Measurements from ENCODE around the gene CTSC.

CTSC gene

GRCh38 chr11:88337181-88337986 is at the start of gene CTSC:
TSS of gene CTSC (minus strand) at chr11:88337736. CDS start at chr11:88337672, 64 bp downstream.
- Mint-ChIP-seq H3K36me3 (ENCODE audit: low read depth) (peaks cover 44% of the 10 kb centered on the region), H3K9me3 (no peaks in the 10 kb centered on the region), H3K4me3 (peak within 1 kb of the TSS; percentile 96), H3K4me1 (ENCODE audit: low read depth) (peaks cover 61% of the 10 kb centered on the region), H3K27ac (peak within 1 kb of the TSS; percentile 97), H3K27me3 (no peaks in the 10 kb centered on the region)
- peak; percentile 93 for DNase-seq

DNA sequence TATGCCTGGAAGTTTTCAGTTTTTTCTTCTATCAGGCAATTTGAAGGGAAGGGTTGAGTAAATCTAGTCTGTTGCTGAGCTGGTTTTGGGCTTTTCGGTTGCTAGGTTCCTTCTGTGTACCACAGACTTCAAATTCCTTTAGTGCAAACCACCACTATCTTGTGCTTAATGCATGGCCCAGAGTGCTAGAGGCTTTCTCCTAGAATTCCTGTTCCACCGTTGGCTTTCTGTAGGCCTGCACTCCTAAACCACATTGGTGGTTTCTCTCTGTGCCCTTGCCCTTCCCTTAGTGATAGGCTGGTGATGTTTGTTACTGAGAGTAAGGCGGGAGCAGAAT is 47.1 kb upstream of the CTSC start:
- Mint-ChIP-seq H3K27me3 (no peaks in the 10 kb centered on the region), H3K36me3 (ENCODE audit: low read depth) (no peaks in the 10 kb centered on the region), H3K9me3 (no peaks in the 10 kb centered on the region), H3K4me3 (no peak overlapping the region), H3K4me1 (ENCODE audit: low read depth) (peaks cover 15% of the 10 kb centered on the region), H3K27ac (no peak overlapping the region)
- no peak for DNase-seq

- no peak for DNase-seq
- no peaks in the 10 kb centered on the region for H3K9me3 Mint-ChIP-seq
- H3K27me3 Mint-ChIP-seq: no peaks in the 10 kb centered on the region
- H3K4me3 Mint-ChIP-seq: no peak overlapping the region
- no peak overlapping the region for H3K27ac Mint-ChIP-seq
- H3K4me1 Mint-ChIP-seq (ENCODE audit: low read depth): peaks cover 15% of the 10 kb centered on the region
- H3K36me3 Mint-ChIP-seq (ENCODE audit: low read depth): no peaks in the 10 kb centered on the region
Observed at GRCh38 chr11:88384004-88384668, 46.6 kb upstream of the CTSC start.

DNA sequence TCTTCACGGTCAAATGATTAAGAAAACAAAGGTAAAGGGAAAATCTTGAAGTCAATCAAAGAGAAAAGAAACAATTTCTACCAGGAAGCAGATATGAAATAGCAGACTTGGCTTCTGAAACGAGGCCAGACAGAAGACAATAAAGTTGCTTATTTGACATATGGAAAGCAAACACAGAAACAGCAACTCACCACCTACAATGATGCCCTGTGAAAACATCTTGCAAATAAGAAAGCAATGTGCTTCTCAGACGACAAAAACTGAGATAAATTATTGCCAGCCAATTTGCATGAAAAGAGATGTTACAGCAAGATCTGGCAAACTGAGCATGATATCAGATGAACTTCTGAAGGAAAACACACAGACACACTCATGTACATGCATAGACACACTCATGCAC is 45.9 kb upstream of the CTSC start:
- no peak overlapping the region for H3K4me3 Mint-ChIP-seq
- no peaks in the 10 kb centered on the region for H3K9me3 Mint-ChIP-seq
- H3K4me1 Mint-ChIP-seq (ENCODE audit: low read depth): peaks cover 15% of the 10 kb centered on the region
- H3K27me3 Mint-ChIP-seq: no peaks in the 10 kb centered on the region
- no peaks in the 10 kb centered on the region for H3K36me3 Mint-ChIP-seq (ENCODE audit: low read depth)
- no peak for DNase-seq
- H3K27ac Mint-ChIP-seq: no peak overlapping the region

DNA sequence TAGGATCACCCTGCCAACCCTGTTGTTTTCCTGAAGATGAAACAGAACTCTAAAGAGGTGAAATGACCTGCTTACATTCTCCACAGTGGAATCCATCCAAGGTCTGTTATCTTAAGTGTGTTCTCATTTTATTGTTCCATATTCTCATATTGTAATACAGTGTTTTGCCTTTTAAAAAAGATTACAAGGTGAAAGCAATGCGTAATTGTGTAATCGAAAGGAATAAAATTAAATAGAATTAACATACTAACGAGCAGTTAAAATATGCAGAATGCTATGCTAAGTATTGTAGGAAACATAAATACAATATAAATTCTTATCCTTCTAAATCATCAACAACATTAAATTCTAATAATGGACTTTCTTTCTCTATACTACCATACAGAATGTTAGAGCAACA is 41.6 kb upstream of the CTSC start:
- Mint-ChIP-seq H3K36me3 (ENCODE audit: low read depth) (no peaks in the 10 kb centered on the region), H3K4me1 (ENCODE audit: low read depth) (peaks cover 7% of the 10 kb centered on the region), H3K4me3 (no peak overlapping the region), H3K27ac (no peak overlapping the region), H3K9me3 (no peaks in the 10 kb centered on the region), H3K27me3 (no peaks in the 10 kb centered on the region)
- no peak for DNase-seq

- Mint-ChIP-seq H3K27ac (no peak overlapping the region), H3K9me3 (no peaks in the 10 kb centered on the region), H3K36me3 (ENCODE audit: low read depth) (peaks cover 2% of the 10 kb centered on the region), H3K27me3 (no peaks in the 10 kb centered on the region), H3K4me1 (ENCODE audit: low read depth) (peaks cover 5% of the 10 kb centered on the region), H3K4me3 (no peak overlapping the region)
- DNase-seq: no peak
Observed at GRCh38 chr11:88378422-88379066, 41.0 kb upstream of the CTSC start.

GRCh38 chr11:88377646-88378045 is 40.1 kb upstream of the CTSC start:
- Mint-ChIP-seq H3K27me3 (no peaks in the 10 kb centered on the region), H3K9me3 (no peaks in the 10 kb centered on the region), H3K4me3 (no peak overlapping the region), H3K36me3 (ENCODE audit: low read depth) (peaks cover 2% of the 10 kb centered on the region), H3K4me1 (ENCODE audit: low read depth) (peaks cover 2% of the 10 kb centered on the region), H3K27ac (no peak overlapping the region)
- DNase-seq: no peak

- Mint-ChIP-seq H3K4me3 (no peak overlapping the region), H3K9me3 (no peaks in the 10 kb centered on the region), H3K4me1 (ENCODE audit: low read depth) (peaks cover 2% of the 10 kb centered on the region), H3K36me3 (ENCODE audit: low read depth) (peaks cover 2% of the 10 kb centered on the region), H3K27me3 (no peaks in the 10 kb centered on the region), H3K27ac (no peak overlapping the region)
- DNase-seq: no peak
Observed at GRCh38 chr11:88377144-88377543, 39.6 kb upstream of the CTSC start.

GRCh38 chr11:88375927-88376470 is 38.5 kb upstream of the CTSC start:
- H3K36me3 Mint-ChIP-seq (ENCODE audit: low read depth): peaks cover 2% of the 10 kb centered on the region
- no peaks in the 10 kb centered on the region for H3K27me3 Mint-ChIP-seq
- H3K4me3 Mint-ChIP-seq: no peak overlapping the region
- DNase-seq: no peak
- peaks cover 10% of the 10 kb centered on the region for H3K4me1 Mint-ChIP-seq (ENCODE audit: low read depth)
- H3K9me3 Mint-ChIP-seq: no peaks in the 10 kb centered on the region
- H3K27ac Mint-ChIP-seq: no peak overlapping the region

- H3K4me1 Mint-ChIP-seq (ENCODE audit: low read depth): peaks cover 23% of the 10 kb centered on the region
- peaks cover 2% of the 10 kb centered on the region for H3K36me3 Mint-ChIP-seq (ENCODE audit: low read depth)
- no peaks in the 10 kb centered on the region for H3K27me3 Mint-ChIP-seq
- H3K4me3 Mint-ChIP-seq: no peak overlapping the region
- H3K9me3 Mint-ChIP-seq: no peaks in the 10 kb centered on the region
- H3K27ac Mint-ChIP-seq: no peak overlapping the region
- DNase-seq: no peak
Observed at GRCh38 chr11:88370782-88371181, 33.2 kb upstream of the CTSC start.

- Mint-ChIP-seq H3K9me3 (no peaks in the 10 kb centered on the region), H3K36me3 (ENCODE audit: low read depth) (no peaks in the 10 kb centered on the region), H3K27me3 (no peaks in the 10 kb centered on the region), H3K27ac (no peak overlapping the region), H3K4me3 (no peak overlapping the region), H3K4me1 (ENCODE audit: low read depth) (peaks cover 41% of the 10 kb centered on the region)
- no peak for DNase-seq
Observed at GRCh38 chr11:88367310-88367709, 29.8 kb upstream of the CTSC start.

DNA sequence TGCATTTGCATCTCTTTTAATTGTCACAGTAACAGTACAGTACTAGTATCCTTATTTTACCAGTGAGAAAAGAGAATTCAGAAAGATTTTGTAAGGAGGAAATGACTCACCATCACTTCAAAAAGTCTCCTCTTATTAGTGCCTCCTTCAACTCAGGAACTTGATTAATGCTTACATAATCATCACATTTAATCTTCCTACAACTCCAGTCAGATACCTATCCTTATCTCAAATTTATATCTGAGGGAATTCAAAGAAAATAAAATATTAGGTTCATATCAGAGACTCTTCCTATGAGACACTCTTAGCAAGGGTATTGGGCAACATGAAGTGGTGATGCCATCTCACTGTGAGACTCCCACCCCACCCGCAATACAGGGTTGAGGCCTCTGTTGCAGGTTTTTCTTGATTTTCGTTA is 26.1 kb upstream of the CTSC start:
- Mint-ChIP-seq H3K4me3 (no peak overlapping the region), H3K36me3 (ENCODE audit: low read depth) (no peaks in the 10 kb centered on the region), H3K4me1 (ENCODE audit: low read depth) (peaks cover 44% of the 10 kb centered on the region), H3K9me3 (no peaks in the 10 kb centered on the region), H3K27ac (peak overlapping the region; percentile 18), H3K27me3 (no peaks in the 10 kb centered on the region)
- DNase-seq: no peak

- Mint-ChIP-seq H3K36me3 (ENCODE audit: low read depth) (no peaks in the 10 kb centered on the region), H3K9me3 (no peaks in the 10 kb centered on the region), H3K27me3 (no peaks in the 10 kb centered on the region), H3K27ac (no peak overlapping the region), H3K4me3 (no peak overlapping the region), H3K4me1 (ENCODE audit: low read depth) (peaks cover 47% of the 10 kb centered on the region)
- no peak for DNase-seq
Observed at GRCh38 chr11:88363004-88363403, 25.5 kb upstream of the CTSC start.

GRCh38 chr11:88360141-88360540 is 22.6 kb upstream of the CTSC start:
- Mint-ChIP-seq H3K27ac (no peak overlapping the region), H3K4me3 (no peak overlapping the region), H3K36me3 (ENCODE audit: low read depth) (no peaks in the 10 kb centered on the region), H3K9me3 (no peaks in the 10 kb centered on the region), H3K27me3 (no peaks in the 10 kb centered on the region), H3K4me1 (ENCODE audit: low read depth) (peaks cover 59% of the 10 kb centered on the region)
- no peak for DNase-seq

GRCh38 chr11:88359541-88359940 is 22.0 kb upstream of the CTSC start:
- DNase-seq: no peak
- Mint-ChIP-seq H3K27me3 (no peaks in the 10 kb centered on the region), H3K27ac (peak overlapping the region; percentile 18), H3K4me1 (ENCODE audit: low read depth) (peaks cover 63% of the 10 kb centered on the region), H3K9me3 (no peaks in the 10 kb centered on the region), H3K4me3 (no peak overlapping the region), H3K36me3 (ENCODE audit: low read depth) (no peaks in the 10 kb centered on the region)

Data from activated T-cell treated with anti-CD3 and anti-CD28 coated beads, Interleukin-2, amount 50 U/mL, for 24 hours (primary cell).